K562 (cell line): ENCODE data around the gene B9D2. TPM values are rescaled to one million over a fixed set of nuclear protein-coding genes. Genes with fewer than 3 reads are reported as not detected.

ENCODE experiments used
- ARNT ChIP-seq, 2 experiments: fragments of 450-650 bp; IDR thresholded peaks; 2 replicates each; pipeline ENCODE4 v1.6.1; 2016; ENCODE audit warnings: mild to moderate bottlenecking in 1 of 2
- ATF7 ChIP-seq: fragments of 450-650 bp; IDR thresholded peaks from 2 replicates; pipeline ENCODE4 v1.7.1; 2014; ENCODE audit warnings: mild to moderate bottlenecking, moderate library complexity
- CREM ChIP-seq: IDR thresholded peaks from 2 replicates; pipeline ENCODE4 v1.6.1; 2014; ENCODE audit warnings: antibody characterized with exemption, low read depth
- CSDE1 ChIP-seq, 2 experiments: fragments of 450-650 bp; IDR thresholded peaks; 2 replicates each; pipeline ENCODE4 v1.6.1; 2016; ENCODE audit warnings: mild to moderate bottlenecking in 1 of 2
- GATAD2A ChIP-seq: fragments of 450-650 bp; IDR thresholded peaks from 2 replicates; pipeline ENCODE4 v1.6.1; 2017
- ILK ChIP-seq: fragments of 450-650 bp; IDR thresholded peaks from 2 replicates; pipeline ENCODE4 v1.6.1; 2016; ENCODE audit warnings: missing genetic modification characterization, low read depth, mild to moderate bottlenecking, missing compliant biosample characterization, moderate library complexity, borderline replicate concordance
- JUND ChIP-seq, 2 experiments: IDR thresholded peaks; 2 replicates in 1 of 2; 3 replicates in 1 of 2; pipeline ENCODE4 v1.6.1; 2011; ENCODE audit warnings: borderline replicate concordance in 2 of 2, low read depth in 2 of 2, low read length in 2 of 2, improper control_type of control experiment in 1 of 2, missing biosample characterization in 1 of 2, missing genetic modification characterization in 1 of 2, missing genetic modification reagents in 1 of 2
- KHSRP ChIP-seq: fragments of 450-650 bp; IDR thresholded peaks from 2 replicates; pipeline ENCODE4 v1.6.1; 2017
- KLF13 ChIP-seq: fragments of 450-650 bp; IDR thresholded peaks from 2 replicates; pipeline ENCODE4 v1.6.1; 2016; ENCODE audit warnings: missing genetic modification characterization, low read depth, mild to moderate bottlenecking, missing compliant biosample characterization, moderate library complexity, borderline replicate concordance
- LARP7 ChIP-seq: fragments of 450-650 bp; IDR thresholded peaks from 2 replicates; pipeline ENCODE4 v1.6.1; 2016
- LCOR ChIP-seq: sonication (generic); formaldehyde crosslinking; IDR thresholded peaks from 2 replicates; pipeline ENCODE4 v1.8.0; 2022; ENCODE audit warnings: mild to moderate bottlenecking, missing genetic modification reagents
- PHF20 ChIP-seq: fragments of 450-650 bp; IDR thresholded peaks from 2 replicates; pipeline ENCODE4 v1.6.1; 2018; ENCODE audit not compliant: partially characterized antibody
- PRMT5 ChIP-seq: sonication (generic); formaldehyde crosslinking; IDR thresholded peaks from 2 replicates; pipeline ENCODE4 v1.5.0; 2020; ENCODE audit warnings: missing genetic modification reagents
- RBM34 ChIP-seq: fragments of 200-400 bp; formaldehyde crosslinking; IDR thresholded peaks from 2 replicates; pipeline ENCODE4 v1.6.1; 2018; ENCODE audit warnings: low read length, borderline replicate concordance; ENCODE audit not compliant: insufficient read depth
- SMARCC2 ChIP-seq: fragments of 450-650 bp; IDR thresholded peaks from 2 replicates; pipeline ENCODE4 v1.6.1; 2017; ENCODE audit warnings: antibody characterized with exemption, moderate library complexity, mild to moderate bottlenecking, low read depth
- SP2 ChIP-seq: IDR thresholded peaks from 2 replicates; pipeline ENCODE4 v1.6.1; 2011; ENCODE audit warnings: mild to moderate bottlenecking, low read depth, low read length, moderate library complexity; ENCODE audit not compliant: poor library complexity, severe bottlenecking; ENCODE audit errors: extremely low read depth
- TBP ChIP-seq: optimal IDR thresholded peaks from 2 replicates; pipeline ENCODE3; 2011; ENCODE audit warnings: low read depth, low read length, improper control_type of control experiment
- TCF3 ChIP-seq: sonication (generic); formaldehyde crosslinking; IDR thresholded peaks from 2 replicates; pipeline ENCODE4 v1.4.0; 2020; ENCODE audit warnings: mild to moderate bottlenecking, missing genetic modification reagents
- TEAD1 ChIP-seq, 2 experiments: fragments of 450-650 bp in 1 of 2; sonication (generic) in 1 of 2; formaldehyde crosslinking; IDR thresholded peaks; 2 replicates each; pipeline versions ENCODE4 v1.4.0 to v1.8.0; 2020 to 2022; ENCODE audit warnings: mild to moderate bottlenecking in 2 of 2, missing genetic modification reagents in 1 of 2
- TOE1 ChIP-seq, 2 experiments: fragments of 450-650 bp in 1 of 2; sonication (generic) in 1 of 2; formaldehyde crosslinking in 1 of 2; IDR thresholded peaks; 2 replicates each; pipeline versions ENCODE4 v1.7.1 to v1.8.0; 2016 to 2022; ENCODE audit warnings: borderline replicate concordance in 2 of 2, mild to moderate bottlenecking in 2 of 2, antibody characterized with exemption in 1 of 2, inconsistent platforms in 1 of 2, low read depth in 1 of 2, missing genetic modification reagents in 1 of 2, moderate library complexity in 1 of 2
- TSC22D4 ChIP-seq: fragments of 450-650 bp; IDR thresholded peaks from 2 replicates; pipeline ENCODE4 v1.6.1; 2016; ENCODE audit warnings: missing genetic modification characterization, missing biosample characterization, control low read depth
- ZFP30 ChIP-seq: fragments of 250-450 bp; sonication (Bioruptor Pico); IDR thresholded peaks from 2 replicates; pipeline ENCODE4 v1.8.0; 2022; ENCODE audit warnings: moderate library complexity, mild to moderate bottlenecking, inconsistent platforms, borderline replicate concordance
- polyA plus RNA-seq, 8 experiments: library from polyadenylated mRNA; depleted of rRNA in 4 of 8; stranded (reverse) in 5 of 8; unstranded in 3 of 8; fragments of >200 nt; fragmentation: Nextera tagmentation in 2 of 8; fragmentation: Illumina TruSeq in 1 of 8; extraction: Ambion mirVana in 2 of 8; extraction: Trizol in 1 of 8; gene quantifications; 2 replicates each; pipeline versions ENCODE4 v1.2.1 to v1.2.3, GENCODE V29; 2011 to 2014; ENCODE audit warnings: inconsistent platforms in 1 of 8, missing spikeins in 1 of 8
- total RNA-seq, 7 experiments: library from RNA; depleted of rRNA in 6 of 7; stranded (reverse); fragments of >200 nt in 6 of 7; fragmentation: Illumina TruSeq in 2 of 7; extraction: Trizol in 2 of 7; gene quantifications; 2 replicates each; pipeline versions ENCODE4 v1.2.1 to v1.2.3, GENCODE V29; 2011 to 2021; ENCODE audit warnings: low replicate concordance in 1 of 7
- TF ChIP-seq, protein P1 (sequence below), 2 experiments: fragments of 450-650 bp; IDR thresholded peaks; 2 replicates each; pipeline ENCODE4 v1.6.1; 2018; ENCODE audit warnings: mild to moderate bottlenecking in 2 of 2, low read depth in 1 of 2; ENCODE audit not compliant: partially characterized antibody in 2 of 2
- TF ChIP-seq, protein P2 (sequence below): sonication (generic); formaldehyde crosslinking; IDR thresholded peaks from 2 replicates; pipeline ENCODE4 v1.8.1; 2022; ENCODE audit warnings: missing genetic modification reagents

Gene B9D2
- total and polyA plus RNA-seq, 9 of the 15 experiments (the other 6 are each of a cell fraction or from before 2014, with no cell fraction given): 0.83 to 6.9 (median 2.8) TPM

DNA sequence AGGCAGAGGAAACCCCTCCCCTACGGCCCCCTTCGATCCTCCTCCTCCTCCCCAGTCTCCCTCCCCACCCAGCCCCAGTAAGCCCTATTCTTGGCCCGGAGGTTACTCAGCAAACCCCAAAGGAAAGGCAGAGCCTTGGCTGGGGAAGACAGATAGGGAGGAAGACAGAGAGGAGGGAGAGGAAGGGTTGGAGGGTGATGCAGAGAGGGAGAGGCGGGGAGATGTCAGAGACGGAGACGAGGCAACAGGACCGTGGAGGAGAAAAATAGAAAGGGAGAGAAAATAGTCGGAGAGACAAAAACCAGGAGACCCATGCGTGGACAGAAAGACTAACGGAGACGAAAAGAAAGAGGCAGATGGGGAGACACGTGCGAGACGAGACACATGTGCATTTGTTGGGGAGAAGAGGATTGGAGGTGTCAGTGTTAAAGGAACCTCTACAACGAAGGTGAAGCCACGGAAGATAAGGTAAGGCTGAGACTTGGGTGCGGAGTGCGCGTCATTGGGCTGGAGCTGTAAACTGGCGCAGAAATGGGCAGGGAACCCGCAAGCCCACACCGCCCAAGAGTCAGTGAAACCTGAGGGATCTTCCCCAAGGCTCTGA lies 13.1 kb downstream of the B9D2 start (continued):
- TF ChIP-seq PHF20 (no peak), PRMT5 (CRISPR knock-in tag) (no peak), CSDE1 (IDR thresholded peaks at IDR 0.05) (peak in 1 of 2 experiments; percentile 33; a peak in 1 of 4 replicates), ARNT (IDR thresholded peaks at IDR 0.05) (peak; percentile 36 to 68; a peak in 1 of 4 replicates), TSC22D4 (tag) (no peak), ZFP30 (CRISPR knock-in tag) (no peak), TBP (peak; percentile 22), LARP7 (peak; percentile 45; the same call in 1 of the 2 replicates), LCOR (CRISPR knock-in tag) (no peak), RBM34 (no peak), JUND (IDR thresholded peaks at IDR 0.05; ENCODE audit: borderline replicate concordance, low read depth, low read length) (0 out of 2 replicates have a peak, but pooled peaks have one; percentile 34), JUND (tag; IDR thresholded peaks at IDR 0.05; ENCODE audit: borderline replicate concordance, low read depth, low read length) (0 out of 3 replicates have a peak, but pooled peaks have one; percentile 6), ATF7 (no peak), SMARCC2 (no peak), TOE1 (IDR thresholded peaks at IDR 0.05; ENCODE audit: borderline replicate concordance) (peak; percentile 71), TOE1 (CRISPR knock-in tag; IDR thresholded peaks at IDR 0.05; ENCODE audit: borderline replicate concordance, low read depth) (no peak), ILK (tag) (no peak), KLF13 (tag) (no peak), SP2 (no peak), CREM (0 out of 2 replicates have a peak, but pooled peaks have one; percentile 7), TEAD1 (CRISPR knock-in tag; IDR thresholded peaks at IDR 0.05) (peak in 1 of 2 experiments; percentile 26; a peak in 1 of 4 replicates), GATAD2A (no peak), TCF3 (CRISPR knock-in tag) (peak; percentile 64), KHSRP (no peak)
- TF ChIP-seq, protein P1, sequence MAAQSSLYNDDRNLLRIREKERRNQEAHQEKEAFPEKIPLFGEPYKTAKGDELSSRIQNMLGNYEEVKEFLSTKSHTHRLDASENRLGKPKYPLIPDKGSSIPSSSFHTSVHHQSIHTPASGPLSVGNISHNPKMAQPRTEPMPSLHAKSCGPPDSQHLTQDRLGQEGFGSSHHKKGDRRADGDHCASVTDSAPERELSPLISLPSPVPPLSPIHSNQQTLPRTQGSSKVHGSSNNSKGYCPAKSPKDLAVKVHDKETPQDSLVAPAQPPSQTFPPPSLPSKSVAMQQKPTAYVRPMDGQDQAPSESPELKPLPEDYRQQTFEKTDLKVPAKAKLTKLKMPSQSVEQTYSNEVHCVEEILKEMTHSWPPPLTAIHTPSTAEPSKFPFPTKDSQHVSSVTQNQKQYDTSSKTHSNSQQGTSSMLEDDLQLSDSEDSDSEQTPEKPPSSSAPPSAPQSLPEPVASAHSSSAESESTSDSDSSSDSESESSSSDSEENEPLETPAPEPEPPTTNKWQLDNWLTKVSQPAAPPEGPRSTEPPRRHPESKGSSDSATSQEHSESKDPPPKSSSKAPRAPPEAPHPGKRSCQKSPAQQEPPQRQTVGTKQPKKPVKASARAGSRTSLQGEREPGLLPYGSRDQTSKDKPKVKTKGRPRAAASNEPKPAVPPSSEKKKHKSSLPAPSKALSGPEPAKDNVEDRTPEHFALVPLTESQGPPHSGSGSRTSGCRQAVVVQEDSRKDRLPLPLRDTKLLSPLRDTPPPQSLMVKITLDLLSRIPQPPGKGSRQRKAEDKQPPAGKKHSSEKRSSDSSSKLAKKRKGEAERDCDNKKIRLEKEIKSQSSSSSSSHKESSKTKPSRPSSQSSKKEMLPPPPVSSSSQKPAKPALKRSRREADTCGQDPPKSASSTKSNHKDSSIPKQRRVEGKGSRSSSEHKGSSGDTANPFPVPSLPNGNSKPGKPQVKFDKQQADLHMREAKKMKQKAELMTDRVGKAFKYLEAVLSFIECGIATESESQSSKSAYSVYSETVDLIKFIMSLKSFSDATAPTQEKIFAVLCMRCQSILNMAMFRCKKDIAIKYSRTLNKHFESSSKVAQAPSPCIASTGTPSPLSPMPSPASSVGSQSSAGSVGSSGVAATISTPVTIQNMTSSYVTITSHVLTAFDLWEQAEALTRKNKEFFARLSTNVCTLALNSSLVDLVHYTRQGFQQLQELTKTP (IDR thresholded peaks at IDR 0.05; ENCODE audit: low read depth in 1 of 2, partially characterized antibody in 2 of 2): peak in 1 of 2 experiments; percentile 32
- TF ChIP-seq, protein P2, sequence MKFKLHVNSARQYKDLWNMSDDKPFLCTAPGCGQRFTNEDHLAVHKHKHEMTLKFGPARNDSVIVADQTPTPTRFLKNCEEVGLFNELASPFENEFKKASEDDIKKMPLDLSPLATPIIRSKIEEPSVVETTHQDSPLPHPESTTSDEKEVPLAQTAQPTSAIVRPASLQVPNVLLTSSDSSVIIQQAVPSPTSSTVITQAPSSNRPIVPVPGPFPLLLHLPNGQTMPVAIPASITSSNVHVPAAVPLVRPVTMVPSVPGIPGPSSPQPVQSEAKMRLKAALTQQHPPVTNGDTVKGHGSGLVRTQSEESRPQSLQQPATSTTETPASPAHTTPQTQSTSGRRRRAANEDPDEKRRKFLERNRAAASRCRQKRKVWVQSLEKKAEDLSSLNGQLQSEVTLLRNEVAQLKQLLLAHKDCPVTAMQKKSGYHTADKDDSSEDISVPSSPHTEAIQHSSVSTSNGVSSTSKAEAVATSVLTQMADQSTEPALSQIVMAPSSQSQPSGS (CRISPR knock-in tag): no peak
